ENCODE data around the gene ACSS2.
"Not testable (repeated sequence)": the region's sequence is repeated elsewhere in the genome, so short reads cannot be mapped to it uniquely, and the experiment has no call there.

Gene ACSS2

GRCh38 chr20:34894723-34895122 is 18.3 kb downstream of the ACSS2 start:
- no peak for TF ChIP-seq CTCF (conservative IDR thresholded peaks at IDR 0.05; ENCODE audit: low read depth, low read length)
- no peak for DNase-seq (ENCODE audit: low read depth)
- no peak overlapping the region for H3K4me3 ChIP-seq (ENCODE audit: low read depth, low read length)

GRCh38 chr20:34895465-34895864 is 19.1 kb downstream of the ACSS2 start:
- no peak overlapping the region for H3K4me3 ChIP-seq (ENCODE audit: low read depth, low read length)
- no peak for TF ChIP-seq CTCF (conservative IDR thresholded peaks at IDR 0.05; ENCODE audit: low read depth, low read length)
- no peak for DNase-seq (ENCODE audit: low read depth)

- H3K4me3 ChIP-seq (ENCODE audit: low read depth, low read length) = no peak overlapping the region
- no peak for DNase-seq (ENCODE audit: low read depth)
- TF ChIP-seq CTCF (conservative IDR thresholded peaks at IDR 0.05; ENCODE audit: low read depth, low read length) = no peak
These were observed 19.7 kb downstream of the ACSS2 start for GRCh38 chr20:34896086-34896621.

- DNase-seq (ENCODE audit: low read depth); H3K4me3 ChIP-seq (ENCODE audit: low read depth, low read length): not testable (repeated sequence)
These were observed 21.7 kb downstream of the ACSS2 start for GRCh38 chr20:34898129-34898528.

- H3K4me3 ChIP-seq (ENCODE audit: low read depth, low read length); DNase-seq (ENCODE audit: low read depth): not testable (repeated sequence)
These were observed 22.3 kb downstream of the ACSS2 start for GRCh38 chr20:34898731-34899130.

GRCh38 chr20:34904202-34904621 is 27.8 kb downstream of the ACSS2 start:
- no peak overlapping the region for H3K4me3 ChIP-seq (ENCODE audit: low read depth, low read length)
- peak; percentile 13 for DNase-seq (ENCODE audit: low read depth)
- no peak for TF ChIP-seq CTCF (conservative IDR thresholded peaks at IDR 0.05; ENCODE audit: low read depth, low read length)

- peak; percentile 54 for DNase-seq (ENCODE audit: low read depth)
- TF ChIP-seq CTCF (conservative IDR thresholded peaks at IDR 0.05; ENCODE audit: low read depth, low read length) = no peak
- H3K4me3 ChIP-seq (ENCODE audit: low read depth, low read length) = no peak overlapping the region
These were observed 31.4 kb downstream of the ACSS2 start for GRCh38 chr20:34907616-34908469.

- TF ChIP-seq CTCF (conservative IDR thresholded peaks at IDR 0.05; ENCODE audit: low read depth, low read length) = no peak
- no peak overlapping the region for H3K4me3 ChIP-seq (ENCODE audit: low read depth, low read length)
- DNase-seq (ENCODE audit: low read depth) = no peak
These were observed 38.7 kb downstream of the ACSS2 start for GRCh38 chr20:34915131-34915530.
